Measurements from ENCODE around the gene BRSK2.

Gene BRSK2

DNA sequence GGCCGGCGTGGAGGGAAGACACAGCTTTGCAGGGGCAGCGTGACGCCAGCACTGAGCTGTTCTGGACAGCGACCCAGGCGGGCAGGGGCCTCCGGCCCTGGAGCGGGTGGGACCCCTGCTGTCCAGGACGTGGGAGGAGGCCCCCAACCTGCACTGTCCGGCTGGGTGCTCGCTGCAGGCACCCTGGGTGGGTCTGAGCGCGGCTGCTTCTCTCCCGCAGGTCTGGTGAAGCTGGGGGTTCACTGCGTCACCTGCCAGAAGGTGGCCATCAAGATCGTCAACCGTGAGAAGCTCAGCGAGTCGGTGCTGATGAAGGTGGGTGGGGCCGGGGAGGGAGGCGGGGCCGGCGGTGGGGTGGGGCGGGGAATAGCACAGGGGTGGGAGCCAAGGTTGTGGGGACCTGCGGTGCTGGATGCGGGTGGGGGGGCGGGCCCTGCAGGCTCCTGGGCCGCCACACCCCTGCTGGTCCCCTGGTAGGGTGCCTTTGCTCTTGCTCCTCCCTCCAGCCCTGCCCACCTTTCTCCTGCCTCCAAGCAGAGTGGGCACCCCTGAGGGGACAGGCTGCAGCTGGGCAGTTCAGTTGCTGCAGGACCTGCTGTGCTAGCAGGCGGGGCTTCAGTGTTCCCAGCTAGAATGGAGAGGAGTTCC, 46.2 kb downstream of the BRSK2 start:
- no peaks in the 10 kb centered on the region for H3K36me3 Mint-ChIP-seq
- DNase-seq, result no peak
- H3K4me1 Mint-ChIP-seq, result no peaks in the 10 kb centered on the region
- H3K9me3 Mint-ChIP-seq, result no peaks in the 10 kb centered on the region
- CTCF ChIA-PET, result no interaction called here
- no peak overlapping the region for H3K27ac Mint-ChIP-seq
- H3K27me3 Mint-ChIP-seq, result no peaks in the 10 kb centered on the region
- no peak overlapping the region for H3K4me3 Mint-ChIP-seq

DNA sequence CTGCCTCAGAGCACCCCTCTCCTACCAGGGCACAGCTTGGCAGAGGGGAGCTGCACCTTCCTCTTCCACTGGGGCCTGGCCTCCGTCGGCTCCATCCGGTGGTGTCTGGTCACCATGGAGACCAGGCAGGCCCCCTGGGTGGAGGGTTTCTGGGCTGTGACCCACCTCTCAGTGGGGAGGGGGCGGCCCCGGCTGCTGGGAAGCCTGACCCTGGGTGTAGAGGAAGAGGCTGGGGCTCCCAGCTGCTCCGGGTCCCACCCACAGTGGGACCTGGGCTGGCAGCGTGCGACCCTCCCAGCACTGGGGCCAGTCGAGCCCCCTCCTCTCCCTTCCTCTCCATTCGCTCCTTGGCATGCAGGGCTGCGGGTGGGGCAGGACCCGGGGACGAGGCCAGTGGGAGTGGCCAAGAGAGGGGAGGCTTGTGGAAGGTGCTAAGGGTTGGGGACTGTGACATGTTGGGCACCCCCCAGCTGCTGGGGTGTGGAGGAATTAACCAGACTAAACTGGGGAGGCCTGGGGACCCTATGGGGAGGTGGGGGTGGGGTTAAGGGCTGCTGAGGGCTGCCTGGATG, 46.8 kb downstream of the BRSK2 start:
- CTCF ChIA-PET, result no interaction called here
- no peaks in the 10 kb centered on the region for H3K4me1 Mint-ChIP-seq
- no peak overlapping the region for H3K27ac Mint-ChIP-seq
- no peaks in the 10 kb centered on the region for H3K36me3 Mint-ChIP-seq
- H3K27me3 Mint-ChIP-seq, result no peaks in the 10 kb centered on the region
- H3K4me3 Mint-ChIP-seq, result no peak overlapping the region
- H3K9me3 Mint-ChIP-seq, result no peaks in the 10 kb centered on the region
- DNase-seq, result no peak

DNA sequence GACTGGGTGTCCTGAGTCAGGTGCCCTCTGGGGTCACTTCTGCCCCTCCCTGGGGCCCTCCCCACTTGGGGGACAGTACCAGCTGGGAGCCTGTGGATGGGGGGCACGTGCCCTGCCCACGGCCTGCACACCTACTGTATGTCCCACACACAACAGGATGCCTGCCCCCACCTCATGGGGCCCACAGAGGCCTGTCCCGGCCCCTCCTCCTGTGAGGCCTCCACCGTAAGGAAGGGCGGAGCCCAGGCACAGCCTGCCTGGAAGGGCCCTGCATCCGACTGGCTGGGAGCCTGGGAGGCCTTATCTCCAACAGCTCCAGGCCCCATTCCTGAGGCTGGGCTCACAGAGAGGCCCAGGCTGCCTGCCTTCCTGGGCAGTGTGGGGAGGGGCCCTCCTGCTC, 47.8 kb downstream of the BRSK2 start:
- Mint-ChIP-seq H3K27ac (no peak overlapping the region), H3K9me3 (no peaks in the 10 kb centered on the region), H3K4me1 (no peaks in the 10 kb centered on the region), H3K27me3 (no peaks in the 10 kb centered on the region), H3K4me3 (no peak overlapping the region), H3K36me3 (no peaks in the 10 kb centered on the region)
- CTCF ChIA-PET, result no interaction called here
- no peak for DNase-seq

DNA sequence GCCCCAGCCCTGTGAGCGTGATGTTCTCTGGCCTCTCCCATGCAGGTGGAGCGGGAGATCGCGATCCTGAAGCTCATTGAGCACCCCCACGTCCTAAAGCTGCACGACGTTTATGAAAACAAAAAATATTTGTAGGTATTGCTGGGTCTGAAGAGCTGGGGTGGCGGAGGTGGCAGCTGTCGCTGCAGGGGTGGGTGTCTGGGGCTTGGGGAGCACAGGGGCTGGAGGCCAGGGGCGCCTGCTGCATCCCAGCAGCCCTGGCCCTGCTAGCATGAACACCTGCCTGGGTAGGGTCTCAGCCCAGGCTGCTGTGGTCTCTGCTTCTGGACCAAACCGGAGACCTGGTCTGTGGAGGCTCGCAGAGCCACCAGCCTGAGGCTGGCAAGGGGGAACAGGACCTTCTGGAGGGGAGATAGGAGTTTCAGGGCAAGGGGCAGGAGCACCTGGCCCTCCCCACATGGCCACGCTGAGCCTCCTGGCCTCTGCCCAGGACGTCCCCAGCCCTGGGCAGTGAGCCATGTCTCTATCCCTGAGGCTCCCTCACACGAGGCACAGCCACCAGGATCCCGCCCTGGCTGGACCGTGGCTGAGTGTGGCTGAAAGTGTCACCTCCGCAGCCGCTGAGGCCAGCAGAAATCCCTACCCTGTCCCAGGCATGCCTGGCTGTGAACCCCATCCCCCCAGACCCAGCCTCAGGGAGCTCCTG, 48.7 kb downstream of the BRSK2 start:
- CTCF ChIA-PET, result no interaction called here
- Mint-ChIP-seq H3K27ac (no peak overlapping the region), H3K4me1 (no peaks in the 10 kb centered on the region), H3K36me3 (no peaks in the 10 kb centered on the region), H3K27me3 (no peaks in the 10 kb centered on the region), H3K9me3 (no peaks in the 10 kb centered on the region), H3K4me3 (no peak overlapping the region)
- DNase-seq, result no peak

DNA sequence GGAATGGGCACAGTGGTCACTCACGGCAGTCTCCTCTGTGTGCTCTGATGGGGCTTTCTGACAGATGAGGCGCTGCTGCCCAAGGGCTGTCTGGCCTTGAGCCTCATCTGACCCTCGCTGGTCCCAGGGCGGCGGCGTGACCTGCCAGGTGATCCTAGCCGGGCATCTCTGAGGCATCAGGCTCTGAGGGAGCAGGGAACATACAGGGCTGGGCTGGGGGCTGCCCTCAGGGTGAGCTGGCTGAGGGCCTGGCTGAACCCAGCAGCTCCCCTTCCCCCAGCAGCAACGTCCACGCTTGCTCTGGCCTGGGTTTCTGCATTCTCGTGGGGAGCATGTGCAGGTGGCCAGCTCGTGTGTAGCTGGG, 49.2 kb downstream of the BRSK2 start:
- CTCF ChIA-PET, result no interaction called here
- no peaks in the 10 kb centered on the region for H3K36me3 Mint-ChIP-seq

DNA sequence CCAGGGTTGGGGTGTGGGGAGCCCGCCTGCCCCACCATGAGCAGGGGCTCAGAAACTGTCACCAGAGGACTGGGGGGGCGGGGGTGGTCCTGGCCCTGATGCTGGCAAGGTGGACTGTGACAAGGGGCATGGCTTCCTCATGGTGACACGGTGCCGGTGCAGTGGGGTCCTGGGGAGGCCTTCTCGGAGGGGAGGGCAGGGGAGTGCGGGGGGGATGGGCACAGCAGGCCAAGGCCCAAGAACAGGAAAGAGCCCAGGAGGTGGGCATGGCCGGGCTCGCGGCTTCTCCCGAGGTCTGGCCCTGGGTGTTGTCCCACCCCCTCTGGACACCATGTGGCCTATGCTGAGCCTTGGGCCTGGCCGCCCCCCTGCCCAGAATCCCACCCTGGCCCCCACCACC, 49.6 kb downstream of the BRSK2 start:
- no peaks in the 10 kb centered on the region for H3K9me3 Mint-ChIP-seq
- no peak for DNase-seq
- no peak overlapping the region for H3K27ac Mint-ChIP-seq
- no peak overlapping the region for H3K4me3 Mint-ChIP-seq
- H3K4me1 Mint-ChIP-seq, result no peaks in the 10 kb centered on the region
- H3K36me3 Mint-ChIP-seq, result no peaks in the 10 kb centered on the region
- CTCF ChIA-PET, result no interaction called here
- no peaks in the 10 kb centered on the region for H3K27me3 Mint-ChIP-seq

More for the DNA sequence above, 49.2 kb downstream of the BRSK2 start:
- H3K9me3 Mint-ChIP-seq, result no peaks in the 10 kb centered on the region
- H3K27me3 Mint-ChIP-seq, result no peaks in the 10 kb centered on the region
- H3K27ac Mint-ChIP-seq, result no peak overlapping the region
- H3K4me3 Mint-ChIP-seq, result no peak overlapping the region
- no peaks in the 10 kb centered on the region for H3K4me1 Mint-ChIP-seq
- DNase-seq, result no peak

DNA sequence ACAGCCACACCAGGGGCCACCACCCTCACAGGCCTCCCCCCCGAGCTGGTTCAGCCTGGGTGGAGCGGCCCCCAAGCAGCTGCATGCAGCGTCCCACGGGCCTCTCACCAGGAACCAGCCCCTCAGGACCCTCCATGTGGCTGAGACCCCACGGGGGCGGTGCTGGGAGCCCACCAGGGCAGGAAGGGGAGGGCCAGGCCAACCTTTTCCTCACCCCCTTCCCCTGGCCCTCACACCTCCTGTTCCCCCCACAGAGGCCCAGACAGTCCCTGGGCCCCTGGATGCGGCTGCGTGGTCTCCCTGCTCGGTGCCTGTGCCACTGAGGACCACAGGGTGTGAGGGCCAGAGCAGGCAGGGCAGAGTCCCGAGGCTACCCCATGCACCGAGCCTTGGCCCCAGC, 50.3 kb downstream of the BRSK2 start:
- CTCF ChIA-PET, result no interaction called here

DNA sequence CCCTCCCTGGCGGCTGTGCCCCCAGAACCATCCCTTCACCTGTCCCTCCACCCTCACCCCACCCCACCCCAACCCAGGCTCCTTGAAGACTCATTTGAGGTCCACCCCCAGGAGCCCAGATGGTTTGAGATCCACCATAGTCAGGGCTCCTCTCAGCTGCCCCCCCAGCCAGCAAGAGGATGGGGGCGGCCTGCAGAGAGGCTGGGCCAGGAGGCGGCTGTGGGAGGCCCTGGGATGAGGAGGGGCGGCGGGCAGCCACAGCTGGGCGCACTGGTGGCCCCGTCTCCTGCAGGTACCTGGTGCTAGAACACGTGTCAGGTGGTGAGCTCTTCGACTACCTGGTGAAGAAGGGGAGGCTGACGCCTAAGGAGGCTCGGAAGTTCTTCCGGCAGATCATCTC, 50.8 kb downstream of the BRSK2 start:
- no peaks in the 10 kb centered on the region for H3K9me3 Mint-ChIP-seq
- DNase-seq, result no peak
- H3K27me3 Mint-ChIP-seq, result no peaks in the 10 kb centered on the region
- CTCF ChIA-PET, result no interaction called here
- H3K36me3 Mint-ChIP-seq, result no peaks in the 10 kb centered on the region
- no peak overlapping the region for H3K4me3 Mint-ChIP-seq
- H3K27ac Mint-ChIP-seq, result no peak overlapping the region
- H3K4me1 Mint-ChIP-seq, result no peaks in the 10 kb centered on the region

More for the DNA sequence above, 50.3 kb downstream of the BRSK2 start:
- Mint-ChIP-seq H3K4me1 (no peaks in the 10 kb centered on the region), H3K9me3 (no peaks in the 10 kb centered on the region), H3K27ac (no peak overlapping the region), H3K4me3 (no peak overlapping the region), H3K36me3 (no peaks in the 10 kb centered on the region), H3K27me3 (no peaks in the 10 kb centered on the region)
- no peak for DNase-seq

DNA sequence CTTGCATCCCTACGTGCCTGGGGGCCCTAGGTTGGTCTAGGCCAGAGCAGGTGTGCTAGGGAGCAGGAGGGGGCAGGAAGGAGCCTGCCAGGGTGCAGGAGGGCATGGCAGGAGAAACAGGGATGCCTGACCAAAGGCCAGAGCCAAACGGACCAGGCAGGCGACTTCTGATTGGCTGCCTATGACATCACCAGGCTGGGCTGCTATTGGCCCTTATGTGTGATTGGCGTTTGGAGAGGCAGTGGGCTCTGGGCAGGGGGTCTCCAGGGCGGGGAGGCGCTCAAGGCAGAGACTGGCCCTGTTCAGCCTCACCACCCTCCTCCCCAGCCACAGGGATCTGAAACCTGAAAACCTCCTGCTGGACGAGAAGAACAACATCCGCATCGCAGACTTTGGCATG, 52.4 kb downstream of the BRSK2 start:
- H3K36me3 Mint-ChIP-seq, result no peaks in the 10 kb centered on the region
- no peaks in the 10 kb centered on the region for H3K27me3 Mint-ChIP-seq
- H3K4me3 Mint-ChIP-seq, result no peak overlapping the region
- H3K9me3 Mint-ChIP-seq, result no peaks in the 10 kb centered on the region
- CTCF ChIA-PET, result no interaction called here
- DNase-seq, result no peak
- no peaks in the 10 kb centered on the region for H3K4me1 Mint-ChIP-seq
- no peak overlapping the region for H3K27ac Mint-ChIP-seq

DNA sequence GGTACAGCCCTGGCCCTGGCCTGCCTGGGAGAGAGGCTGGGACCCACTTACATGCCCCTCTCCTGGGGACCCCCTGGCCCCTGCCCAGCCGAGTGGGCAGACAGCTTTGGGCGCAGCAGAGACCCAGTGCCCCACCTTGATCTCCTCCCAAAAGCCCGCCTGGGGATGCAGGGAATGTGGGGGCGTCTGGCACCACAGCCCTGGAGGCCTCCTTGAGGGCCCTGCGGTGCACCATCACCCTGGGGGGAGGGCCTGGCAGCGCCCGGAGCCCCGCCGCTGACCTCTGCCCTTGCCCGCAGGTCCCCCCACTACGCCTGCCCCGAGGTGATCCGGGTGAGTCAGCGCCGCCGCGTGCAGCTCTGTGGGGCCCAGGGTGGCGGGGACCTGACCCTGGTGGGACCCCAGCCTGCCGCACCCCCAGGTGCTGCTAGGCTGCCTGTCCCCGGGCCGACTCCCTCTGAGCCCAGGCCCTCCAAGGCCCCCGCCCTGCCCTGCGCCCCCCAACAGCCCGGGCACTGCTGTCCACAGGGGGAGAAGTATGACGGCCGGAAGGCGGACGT, 53.2 kb downstream of the BRSK2 start:
- H3K9me3 Mint-ChIP-seq, result no peaks in the 10 kb centered on the region
- no peaks in the 10 kb centered on the region for H3K27me3 Mint-ChIP-seq
- H3K4me1 Mint-ChIP-seq, result no peaks in the 10 kb centered on the region
- no peaks in the 10 kb centered on the region for H3K36me3 Mint-ChIP-seq
- DNase-seq, result no peak
- no peak overlapping the region for H3K4me3 Mint-ChIP-seq
- CTCF ChIA-PET, result no interaction called here
- H3K27ac Mint-ChIP-seq, result no peak overlapping the region

DNA sequence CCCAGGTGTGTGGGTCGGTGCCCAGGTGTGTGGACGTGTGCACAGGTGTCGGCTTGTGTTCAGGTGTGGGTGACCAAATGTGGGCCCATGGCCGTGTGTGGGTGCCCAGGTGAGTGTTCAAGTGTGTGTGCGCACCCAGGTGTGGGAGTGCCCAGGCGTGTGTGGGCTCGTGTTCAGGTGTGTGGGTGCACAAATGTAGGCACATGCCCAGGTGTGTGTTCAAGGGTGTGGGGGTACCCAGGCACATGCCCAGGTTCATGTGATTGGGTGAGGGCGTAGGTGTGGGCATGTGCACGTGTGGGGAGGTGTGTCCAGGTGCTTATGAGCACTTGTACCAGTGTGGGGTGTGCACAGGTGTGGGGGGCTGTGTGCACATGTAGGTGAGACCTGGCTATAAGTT, 54.0 kb downstream of the BRSK2 start:
- Mint-ChIP-seq H3K9me3 (no peaks in the 10 kb centered on the region), H3K4me1 (no peaks in the 10 kb centered on the region), H3K36me3 (no peaks in the 10 kb centered on the region), H3K4me3 (no peak overlapping the region), H3K27me3 (no peaks in the 10 kb centered on the region), H3K27ac (no peak overlapping the region)
- no peak for DNase-seq
- CTCF ChIA-PET, result no interaction called here

DNA sequence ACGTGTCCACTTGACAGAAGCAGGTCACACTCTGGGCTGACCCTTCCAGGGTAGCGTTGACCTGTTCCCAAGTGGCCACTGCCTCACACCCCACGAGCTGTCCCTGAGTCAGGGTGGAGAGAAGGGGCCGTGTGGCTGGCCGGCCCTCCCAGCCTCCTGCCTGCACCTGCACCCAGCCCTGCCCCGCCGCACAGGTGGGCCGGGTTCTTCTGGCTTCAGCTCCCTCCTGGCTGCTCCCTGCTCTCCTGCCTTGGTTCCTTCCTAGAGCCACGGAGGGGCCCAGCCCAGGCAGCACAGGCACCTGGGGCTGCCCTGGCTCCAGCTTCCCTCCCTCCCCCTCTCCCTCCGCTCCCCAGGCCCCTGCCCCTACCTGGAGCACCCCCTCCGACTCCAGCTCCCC, 54.6 kb downstream of the BRSK2 start:
- CTCF ChIA-PET, result no interaction called here
- no peaks in the 10 kb centered on the region for H3K4me1 Mint-ChIP-seq
- no peaks in the 10 kb centered on the region for H3K9me3 Mint-ChIP-seq
- H3K36me3 Mint-ChIP-seq, result no peaks in the 10 kb centered on the region
- no peaks in the 10 kb centered on the region for H3K27me3 Mint-ChIP-seq
- H3K27ac Mint-ChIP-seq, result no peak overlapping the region
- DNase-seq, result no peak
- no peak overlapping the region for H3K4me3 Mint-ChIP-seq

DNA sequence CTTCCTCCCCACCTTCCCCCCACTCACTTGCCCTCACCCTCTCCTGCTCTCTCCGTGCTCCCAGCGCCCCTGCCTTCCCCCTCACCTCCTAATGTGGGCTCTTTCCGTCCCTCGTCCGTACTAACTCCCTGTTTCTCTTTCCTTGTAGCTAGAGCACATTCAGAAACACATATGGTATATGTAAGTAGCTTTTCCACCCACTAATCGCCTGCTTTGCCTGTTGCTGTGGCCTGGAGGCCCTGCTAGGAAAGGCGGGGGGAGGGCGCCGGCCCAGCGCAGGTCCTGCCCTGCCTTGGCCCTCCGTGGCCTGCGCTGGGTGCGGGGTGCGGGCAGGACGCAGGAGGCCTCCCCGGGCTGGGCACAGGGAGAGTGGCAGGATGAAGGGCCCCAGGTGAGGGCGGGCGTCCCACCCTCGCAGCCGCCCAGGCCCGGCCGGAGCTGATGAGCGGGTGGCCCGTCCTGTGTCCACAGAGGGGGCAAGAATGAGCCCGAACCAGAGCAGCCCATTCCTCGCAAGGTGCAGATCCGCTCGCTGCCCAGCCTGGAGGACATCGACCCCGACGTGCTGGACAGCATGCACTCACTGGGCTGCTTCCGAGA, 55.2 kb downstream of the BRSK2 start:
- no peak for DNase-seq
- H3K4me1 Mint-ChIP-seq, result no peaks in the 10 kb centered on the region
- H3K27ac Mint-ChIP-seq, result no peak overlapping the region
- H3K4me3 Mint-ChIP-seq, result no peak overlapping the region
- H3K9me3 Mint-ChIP-seq, result no peaks in the 10 kb centered on the region
- CTCF ChIA-PET, result no interaction called here
- no peaks in the 10 kb centered on the region for H3K27me3 Mint-ChIP-seq
- no peaks in the 10 kb centered on the region for H3K36me3 Mint-ChIP-seq

DNA sequence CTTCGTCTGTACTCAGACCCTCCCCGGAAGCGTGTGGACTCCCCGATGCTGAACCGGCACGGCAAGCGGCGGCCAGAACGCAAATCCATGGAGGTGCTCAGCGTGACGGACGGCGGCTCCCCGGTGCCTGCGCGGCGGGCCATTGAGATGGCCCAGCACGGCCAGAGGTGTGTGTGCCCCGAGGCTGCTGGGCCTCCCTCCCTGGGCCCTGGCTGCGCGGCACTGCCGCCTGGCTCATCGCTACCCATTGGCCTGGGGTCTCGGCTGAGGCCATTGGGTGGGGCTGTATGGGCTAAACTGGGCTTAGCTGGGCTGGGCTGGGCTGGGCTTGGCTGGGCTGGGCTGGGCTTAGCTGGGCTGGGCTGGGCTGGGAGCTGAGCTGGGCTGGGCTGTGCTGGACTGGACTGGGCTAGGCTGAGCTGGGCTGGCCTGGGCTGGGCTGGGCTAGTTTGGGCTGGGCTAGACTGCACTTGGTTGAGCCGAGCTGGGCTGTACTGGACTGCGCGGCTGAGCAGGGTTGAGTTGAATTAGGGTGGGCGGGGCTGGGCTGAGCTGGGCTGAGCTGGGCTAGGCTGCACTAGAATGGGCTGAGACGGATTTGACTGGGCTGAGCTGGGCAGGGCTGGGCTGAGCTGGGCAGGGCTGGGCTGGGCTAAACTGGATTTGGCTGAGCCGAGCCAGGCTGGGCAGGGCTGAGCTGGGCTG, 56.2 kb downstream of the BRSK2 start:
- H3K4me3 Mint-ChIP-seq, result no peak overlapping the region
- H3K4me1 Mint-ChIP-seq, result no peaks in the 10 kb centered on the region
- H3K36me3 Mint-ChIP-seq, result no peaks in the 10 kb centered on the region
- H3K27ac Mint-ChIP-seq, result no peak overlapping the region
- CTCF ChIA-PET, result no interaction called here
- no peak for DNase-seq
- H3K9me3 Mint-ChIP-seq, result no peaks in the 10 kb centered on the region
- H3K27me3 Mint-ChIP-seq, result no peaks in the 10 kb centered on the region
